GM18907 (cell line): ENCODE results near the gene EPN2.

Experiments used
- ATAC-seq: cut with Tn5 transposase; IDR thresholded peaks from one replicate; pipeline ENCODE4 v1.9.1; 2021; ENCODE audit warnings: mild to moderate bottlenecking, moderate library complexity; ENCODE audit not compliant: unreplicated experiment

Gene EPN2

DNA sequence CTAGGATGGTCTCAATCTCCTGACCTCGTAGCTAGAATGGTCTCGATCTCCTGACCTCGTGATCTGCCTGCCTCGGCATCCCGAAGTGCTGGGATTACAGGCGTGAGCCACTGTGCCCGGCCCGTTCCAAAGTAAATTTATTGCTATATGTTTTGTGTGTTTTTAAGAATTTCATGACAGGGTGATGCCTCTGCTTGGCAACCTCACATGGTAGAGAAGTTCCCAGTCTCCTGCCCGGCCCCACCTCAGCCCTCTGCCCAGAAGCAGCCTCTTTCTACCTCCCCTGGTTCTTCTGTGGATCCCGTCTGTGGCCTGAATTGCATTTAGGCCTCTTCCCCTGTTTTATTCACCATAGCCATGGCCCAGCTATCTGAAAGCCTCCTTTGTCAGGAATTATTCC lies 70.4 kb downstream of the EPN2 start:
- ATAC-seq = no peak

DNA sequence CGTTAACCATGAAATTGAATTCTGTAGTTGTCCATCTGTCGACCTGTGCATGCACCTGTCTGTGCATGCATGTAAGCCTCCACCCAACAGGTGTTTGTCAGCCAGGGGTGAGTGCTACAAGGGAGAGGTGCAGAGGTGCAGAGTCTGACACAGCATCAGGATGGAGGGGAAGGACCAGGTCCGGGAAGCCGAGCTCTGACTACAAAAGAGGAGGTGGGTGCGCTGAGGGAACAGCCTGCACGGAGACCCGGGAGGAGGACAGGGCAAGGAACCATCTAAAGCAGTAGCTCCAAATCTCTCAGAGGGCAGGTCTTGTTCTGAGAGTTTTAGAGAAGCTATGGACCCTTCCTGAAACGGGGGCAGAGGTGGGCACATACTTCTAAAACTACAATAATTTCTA lies 71.2 kb downstream of the EPN2 start:
- ATAC-seq = no peak

GRCh38 chr17:19309701-19310100 lies 72.5 kb downstream of the EPN2 start:
- no peak for ATAC-seq

DNA sequence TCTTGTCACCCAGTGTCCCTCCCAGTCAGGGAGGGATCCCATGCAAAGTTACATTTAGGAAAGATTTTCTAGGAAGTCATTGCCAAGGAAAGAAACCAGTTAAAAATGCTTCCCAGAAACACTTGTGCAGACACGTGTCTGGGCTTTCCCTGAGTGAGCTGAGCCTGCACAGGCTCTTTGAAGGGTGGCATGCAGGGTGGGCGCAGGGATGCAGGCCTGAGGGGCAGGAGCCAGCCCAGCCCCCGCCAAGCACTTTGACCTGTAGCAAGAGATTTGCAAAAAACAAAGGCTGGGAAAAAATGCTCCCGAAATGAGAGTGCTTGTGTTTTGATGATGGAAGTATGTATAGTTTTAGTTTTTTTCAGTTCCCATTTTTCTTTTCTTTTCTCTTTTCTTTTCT lies 73.0 kb downstream of the EPN2 start:
- ATAC-seq = no peak

DNA sequence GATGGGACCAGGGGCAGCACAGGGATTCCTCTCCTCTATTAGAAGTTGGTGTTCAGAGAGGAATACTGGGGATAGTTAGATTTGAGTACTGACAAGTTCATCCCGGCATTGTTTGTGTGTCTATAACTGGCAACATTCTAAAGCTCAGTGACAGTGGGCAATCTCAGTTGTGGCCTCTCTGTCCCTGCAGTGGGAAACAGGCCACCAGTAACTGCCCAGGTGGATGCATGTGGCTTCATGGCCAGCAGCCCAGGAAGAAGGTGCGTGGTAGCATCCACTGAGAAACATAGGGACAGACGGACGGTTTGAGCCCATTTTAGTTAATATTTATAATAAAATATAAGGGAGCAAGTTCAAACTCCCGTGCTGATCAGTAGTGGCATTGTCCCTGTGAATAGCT lies 73.8 kb downstream of the EPN2 start:
- ATAC-seq = no peak

GRCh38 chr17:19311421-19312215 lies 74.5 kb downstream of the EPN2 start:
- ATAC-seq = no peak

GRCh38 chr17:19312406-19312805 lies 75.2 kb downstream of the EPN2 start:
- no peak for ATAC-seq

DNA sequence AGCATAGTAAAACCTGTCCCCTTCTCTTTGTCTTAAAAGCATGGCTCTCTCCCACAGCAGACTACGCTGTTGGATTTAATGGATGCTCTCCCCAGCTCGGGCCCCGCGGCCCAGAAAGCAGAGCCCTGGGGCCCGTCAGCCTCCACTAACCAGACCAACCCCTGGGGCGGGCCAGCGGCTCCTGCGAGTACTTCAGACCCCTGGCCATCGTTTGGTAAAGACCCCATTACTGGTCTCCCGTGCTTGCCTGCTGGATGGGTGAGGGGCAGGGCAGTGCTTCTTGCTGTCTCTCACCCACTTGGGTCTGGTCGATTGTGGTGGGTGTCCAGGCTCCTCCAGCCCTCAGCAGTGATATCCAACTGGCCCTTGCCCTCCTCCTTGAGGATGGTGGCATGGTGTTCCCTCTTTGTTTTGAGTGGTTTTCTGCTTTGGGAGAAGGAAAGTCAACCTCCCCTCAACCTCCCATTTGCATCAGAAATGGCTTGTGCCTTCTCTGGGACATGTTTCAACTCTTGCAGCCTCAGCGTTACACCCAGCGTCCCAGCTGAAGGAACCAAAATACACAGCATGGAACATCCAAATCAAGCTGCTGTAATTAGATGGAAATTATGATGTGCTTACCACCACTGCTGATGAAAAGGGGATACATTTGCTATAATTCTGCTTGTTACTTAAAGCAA lies 76.0 kb downstream of the EPN2 start:
- no peak for ATAC-seq

DNA sequence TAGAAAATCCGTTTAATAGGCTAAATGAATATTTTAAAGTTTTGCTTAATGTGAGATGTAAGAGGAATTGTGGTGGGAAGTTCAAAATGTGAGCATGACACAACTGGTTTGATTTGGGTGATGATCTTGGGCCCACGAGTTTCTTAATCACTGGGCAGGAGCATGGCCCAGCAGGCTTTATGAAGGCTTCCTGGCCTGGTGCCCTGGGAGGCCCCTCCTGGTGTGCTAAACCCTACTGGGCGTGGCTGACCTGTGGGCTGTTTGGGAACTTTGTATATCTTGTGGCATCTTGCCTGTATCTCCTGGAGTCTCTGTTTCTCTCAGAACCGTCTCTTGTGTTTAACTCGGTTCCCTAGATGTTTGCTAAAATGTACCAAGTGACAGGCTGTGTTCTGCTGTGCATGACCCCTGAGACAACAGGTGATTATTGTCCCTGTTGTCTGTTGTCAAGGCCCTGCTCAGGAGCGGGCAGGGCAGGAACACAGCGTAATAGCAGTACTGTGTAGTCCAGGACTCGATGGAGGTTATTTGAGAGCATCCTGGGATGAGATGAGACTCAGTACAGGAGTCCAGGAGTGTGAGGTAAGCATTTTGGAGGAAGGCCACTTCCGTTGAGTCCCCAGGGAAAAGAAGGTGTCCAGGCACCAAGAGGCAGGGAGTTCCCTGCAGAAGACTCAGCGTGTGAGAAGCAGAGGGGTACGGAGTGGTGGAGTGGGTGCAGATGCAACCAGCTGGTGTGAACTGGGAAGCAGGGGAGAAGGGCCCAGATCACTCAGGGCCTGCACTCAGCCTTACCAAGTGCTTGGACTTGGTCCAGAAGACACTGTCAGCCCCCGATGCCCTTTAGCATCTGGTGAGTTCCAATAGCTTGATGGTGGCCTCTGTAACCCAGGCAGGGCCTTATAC lies 76.8 kb downstream of the EPN2 start:
- no peak for ATAC-seq

- ATAC-seq = no peak
Observed at GRCh38 chr17:19315104-19315503, 77.9 kb downstream of the EPN2 start.

DNA sequence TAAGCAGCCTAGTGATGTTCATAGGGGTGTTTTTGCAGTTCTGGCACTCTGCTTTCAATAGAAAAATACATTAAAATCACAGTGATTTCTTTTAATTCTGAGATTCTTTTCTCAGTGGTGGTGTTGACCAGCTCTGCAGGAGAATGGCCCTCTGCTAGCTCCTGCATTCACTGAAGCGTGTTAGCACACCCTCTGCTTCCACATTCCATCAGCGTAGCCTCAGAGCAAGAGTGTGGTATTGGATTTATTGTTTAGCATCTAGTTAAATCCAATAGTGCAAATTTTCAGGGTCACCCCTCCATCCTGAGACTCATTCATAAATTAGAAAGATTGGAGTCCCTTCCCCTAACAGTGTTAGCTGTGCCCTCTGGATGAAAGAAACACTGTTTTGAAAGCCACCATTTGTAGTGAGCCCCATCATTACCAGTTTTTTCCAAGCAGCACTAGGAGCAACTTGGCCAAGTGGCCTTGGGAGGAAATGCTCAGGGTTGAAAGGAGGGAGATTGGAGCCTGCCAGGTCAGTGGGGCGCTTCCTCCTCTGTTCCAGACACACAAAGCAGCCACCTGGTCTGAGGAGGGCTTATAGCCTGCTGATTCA lies 79.7 kb downstream of the EPN2 start:
- no peak for ATAC-seq

GRCh38 chr17:19317359-19318095 lies 80.4 kb downstream of the EPN2 start:
- ATAC-seq = peak; percentile 63

- no peak for ATAC-seq
Observed at GRCh38 chr17:19318611-19319010, 81.4 kb downstream of the EPN2 start.

DNA sequence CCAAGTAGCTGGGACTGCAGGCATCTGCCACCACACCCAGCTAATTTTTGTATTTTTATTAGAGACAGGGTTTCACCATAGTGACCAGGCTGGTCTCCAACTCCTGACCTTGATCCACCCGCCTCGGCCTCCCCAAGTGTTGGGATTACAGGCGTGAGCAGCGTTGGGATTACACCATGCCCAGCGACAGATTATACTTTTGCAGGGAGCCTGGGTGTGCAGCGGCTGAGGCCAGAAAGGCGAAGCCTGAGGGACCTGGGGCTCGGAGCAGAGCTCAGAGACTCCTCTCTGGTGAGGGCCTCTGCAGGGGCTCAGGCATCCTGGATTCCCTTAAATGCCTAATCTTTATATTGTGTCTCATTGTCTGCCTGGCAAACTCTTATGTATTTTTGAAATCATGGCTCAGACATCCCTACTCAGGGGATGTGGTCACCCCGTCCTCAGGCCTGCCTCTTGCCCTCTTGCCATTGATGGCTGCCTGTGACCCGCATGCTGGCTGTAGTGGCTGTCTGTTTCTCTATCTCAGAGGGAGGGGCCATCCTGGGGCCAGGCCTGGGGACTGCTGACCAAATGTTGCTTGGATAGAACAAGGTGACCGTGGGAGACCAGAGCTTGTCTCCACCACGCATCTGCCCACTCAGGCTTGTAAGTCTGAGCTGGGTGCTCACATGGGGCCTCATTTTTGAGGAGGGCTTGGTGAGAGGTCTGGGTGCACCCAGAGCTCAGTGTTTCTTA lies 82.8 kb downstream of the EPN2 start:
- no peak for ATAC-seq

GRCh38 chr17:19320876-19321275 lies 83.7 kb downstream of the EPN2 start:
- no peak for ATAC-seq

DNA sequence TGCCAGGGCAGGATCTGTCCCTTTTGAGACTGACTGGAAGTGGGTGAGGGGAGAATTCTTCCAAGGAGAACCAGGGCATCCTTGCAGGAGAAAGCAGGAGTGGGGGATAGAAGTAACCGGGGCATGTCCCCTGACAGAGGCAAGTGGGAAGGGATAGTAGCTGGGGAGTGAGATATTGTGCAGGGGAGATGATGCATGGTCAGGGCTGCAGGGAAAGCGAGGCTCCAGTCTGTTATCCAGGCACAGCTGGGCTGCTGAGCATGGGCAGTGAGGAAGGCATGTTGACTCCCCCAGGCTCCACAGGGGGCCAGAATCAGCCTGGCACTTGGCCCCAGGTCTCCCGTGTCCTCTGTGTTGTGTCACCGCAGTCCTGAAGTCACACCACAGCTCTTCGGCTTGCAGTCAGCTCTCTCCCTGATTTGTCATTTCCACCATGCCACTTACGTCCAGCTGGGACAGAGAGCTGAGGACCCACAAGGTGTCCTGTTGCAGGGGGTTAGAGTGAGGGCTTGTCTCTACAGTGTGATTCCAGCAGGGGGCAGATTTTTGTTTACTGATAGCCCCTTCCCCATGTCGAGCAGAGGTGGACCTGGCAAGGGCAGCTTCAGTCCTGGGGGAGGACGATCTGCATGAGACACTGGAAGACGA lies 84.4 kb downstream of the EPN2 start:
- no peak for ATAC-seq

DNA sequence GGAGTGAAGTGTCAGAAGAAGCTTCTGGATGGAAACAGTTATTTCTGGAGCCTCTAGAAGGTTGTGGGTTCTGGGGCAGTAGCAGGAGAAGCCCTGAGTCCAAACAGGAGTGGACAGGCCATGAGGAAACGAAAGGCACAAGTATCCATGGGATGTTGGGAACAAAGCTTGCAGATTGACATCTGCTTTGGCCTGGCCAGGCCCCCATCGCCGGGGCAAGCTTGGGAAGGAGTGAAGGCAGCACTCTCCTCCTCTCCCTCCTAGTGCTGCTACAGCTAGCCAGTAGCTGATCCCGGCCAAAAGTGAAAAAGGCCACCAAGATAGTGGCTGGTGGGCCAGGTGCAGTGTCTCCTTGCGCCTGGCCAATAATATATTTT lies 85.0 kb downstream of the EPN2 start:
- ATAC-seq = no peak

- no peak for ATAC-seq
Observed at GRCh38 chr17:19322861-19323260, 85.7 kb downstream of the EPN2 start.

DNA sequence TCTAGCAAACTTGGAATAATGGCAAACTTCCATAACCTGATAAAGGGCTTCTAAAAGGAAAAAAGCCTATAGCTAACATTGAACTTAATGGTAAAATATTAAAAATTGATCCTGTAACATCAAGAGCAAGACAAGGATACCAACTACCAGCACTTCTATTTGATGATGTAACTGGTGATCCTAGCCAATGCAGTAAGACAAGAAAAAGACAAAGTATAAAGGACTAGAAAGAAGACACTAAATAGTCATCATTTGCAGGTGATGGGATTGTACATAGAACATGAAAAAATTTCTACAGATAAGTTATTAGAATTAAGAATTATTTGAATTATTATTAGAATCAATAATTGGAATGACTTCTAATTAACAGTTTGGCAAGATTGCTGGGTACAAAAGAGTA lies 88.4 kb downstream of the EPN2 start:
- ATAC-seq = no peak
